ENCODE results near the gene SHF. TPM values are rescaled to one million over a fixed set of nuclear protein-coding genes. Genes with fewer than 3 reads are reported as not detected.

SHF gene
- total RNA-seq, 1 experiment from 2014 or later = 21.7 TPM

DNA sequence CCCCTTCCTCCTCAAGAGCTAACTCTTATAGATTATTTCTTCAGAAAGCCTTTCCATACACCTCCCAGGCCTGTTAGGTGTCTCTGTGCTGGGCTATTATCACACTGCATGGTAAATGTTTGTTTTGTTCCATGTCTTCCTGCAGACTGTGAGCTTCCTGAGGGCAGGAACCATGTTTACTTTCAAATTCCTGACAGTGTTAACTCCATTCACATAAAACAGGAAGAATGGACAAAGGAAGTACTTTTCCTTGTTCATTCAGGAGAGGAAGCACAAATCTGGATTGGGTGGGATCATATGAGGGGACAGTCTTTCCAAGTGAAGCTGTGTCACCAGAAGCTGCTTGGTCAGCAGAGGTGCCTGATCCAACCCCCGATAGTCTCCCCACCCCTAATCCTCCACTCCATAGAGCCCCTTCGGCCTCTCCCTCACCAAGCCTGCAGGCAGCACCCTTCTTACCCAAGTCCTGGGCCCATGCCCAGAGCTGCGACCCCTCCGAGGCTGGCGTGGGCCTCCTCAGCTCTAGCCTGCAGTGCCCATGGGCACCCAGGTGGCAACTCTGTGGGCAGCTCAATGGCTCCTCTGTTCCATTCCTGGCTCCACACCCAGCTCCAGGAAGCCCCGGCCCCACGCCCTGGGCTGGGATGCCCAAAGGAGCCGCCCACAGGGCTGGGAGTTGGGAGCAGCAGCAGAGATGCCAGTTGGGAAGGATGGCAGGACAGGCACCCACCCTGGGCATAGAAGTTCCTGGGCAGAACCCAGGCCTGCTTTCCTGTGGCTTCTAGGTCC is 6.9 kb downstream of the SHF start:
- no peak overlapping the region for H2BK15ac ChIP-seq (ENCODE audit: low read depth, low read length)
- H3K27me3 ChIP-seq (ENCODE audit: insufficient read depth, low read length) = no peaks in the 10 kb centered on the region
- no peak overlapping the region for H3K9ac ChIP-seq (ENCODE audit: extremely low read depth, insufficient read length, low read length)
- H4K91ac ChIP-seq (ENCODE audit: insufficient read length, low read depth, low read length) = no peak overlapping the region
- H3K4ac ChIP-seq (ENCODE audit: low read depth, low read length) = no peak overlapping the region
- no peak overlapping the region for H2BK5ac ChIP-seq (ENCODE audit: insufficient read length, low read length)
- DNase-seq = no peak
- peaks cover 9% of the 10 kb centered on the region for H3K79me1 ChIP-seq (ENCODE audit: insufficient read depth, low read depth, low read length, poor library complexity, severe bottlenecking)
- Mint-ChIP-seq H3K27me3 (ENCODE audit: low read depth) (peaks cover 2% of the 10 kb centered on the region; the same call in 1 of the 2 replicates), H3K4me3 (no peak overlapping the region), H3K27ac (no peak overlapping the region), H3K9me3 (no peaks in the 10 kb centered on the region; a peak in 1 of 5 replicates), H3K36me3 (ENCODE audit: insufficient read depth in 1 of 3, low read depth in 3 of 3) (peaks cover 22 to 27% (median 23%) of the 10 kb centered on the region in 3 experiments), H3K4me1 (peaks cover 44 to 47% of the 10 kb centered on the region in 2 experiments)
- no CpG with 5 or more reads among the region's 8 CpGs for WGBS (ENCODE audit: extremely low coverage, insufficient read length, low lambda C conversion rate)
- no peak overlapping the region for H2BK20ac ChIP-seq (ENCODE audit: low read depth, low read length, poor library complexity, severe bottlenecking)
- no peak overlapping the region for H3K56ac ChIP-seq (ENCODE audit: insufficient read length, low read depth, low read length)
- no peak overlapping the region for H3K27ac ChIP-seq (ENCODE audit: insufficient read length, low read depth, low read length)
- H2AK5ac ChIP-seq (ENCODE audit: insufficient read length, low read length) = no peak overlapping the region
- TF ChIP-seq, protein P1, sequence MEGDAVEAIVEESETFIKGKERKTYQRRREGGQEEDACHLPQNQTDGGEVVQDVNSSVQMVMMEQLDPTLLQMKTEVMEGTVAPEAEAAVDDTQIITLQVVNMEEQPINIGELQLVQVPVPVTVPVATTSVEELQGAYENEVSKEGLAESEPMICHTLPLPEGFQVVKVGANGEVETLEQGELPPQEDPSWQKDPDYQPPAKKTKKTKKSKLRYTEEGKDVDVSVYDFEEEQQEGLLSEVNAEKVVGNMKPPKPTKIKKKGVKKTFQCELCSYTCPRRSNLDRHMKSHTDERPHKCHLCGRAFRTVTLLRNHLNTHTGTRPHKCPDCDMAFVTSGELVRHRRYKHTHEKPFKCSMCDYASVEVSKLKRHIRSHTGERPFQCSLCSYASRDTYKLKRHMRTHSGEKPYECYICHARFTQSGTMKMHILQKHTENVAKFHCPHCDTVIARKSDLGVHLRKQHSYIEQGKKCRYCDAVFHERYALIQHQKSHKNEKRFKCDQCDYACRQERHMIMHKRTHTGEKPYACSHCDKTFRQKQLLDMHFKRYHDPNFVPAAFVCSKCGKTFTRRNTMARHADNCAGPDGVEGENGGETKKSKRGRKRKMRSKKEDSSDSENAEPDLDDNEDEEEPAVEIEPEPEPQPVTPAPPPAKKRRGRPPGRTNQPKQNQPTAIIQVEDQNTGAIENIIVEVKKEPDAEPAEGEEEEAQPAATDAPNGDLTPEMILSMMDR (conservative IDR thresholded peaks at IDR 0.05) = no peak
- no peak overlapping the region for H3K14ac ChIP-seq (ENCODE audit: insufficient read depth, low read length)
- H3K9me3 ChIP-seq (ENCODE audit: control insufficient read depth, low read depth, low read length) = no peaks in the 10 kb centered on the region
- H2BK12ac ChIP-seq (ENCODE audit: insufficient read length, low read depth, low read length) = no peak overlapping the region
- H4K20me1 ChIP-seq (ENCODE audit: control insufficient read depth, insufficient read depth, insufficient read length) = no peaks in the 10 kb centered on the region
- no peak overlapping the region for H4K8ac ChIP-seq (replicated peaks; ENCODE audit: insufficient read length, low read depth, low read length)
- H2AFZ ChIP-seq (ENCODE audit: low read length) = no peak overlapping the region
- no peak overlapping the region for H3K23ac ChIP-seq (ENCODE audit: insufficient read length, low read depth, low read length)
- H4K5ac ChIP-seq (ENCODE audit: insufficient read length, low read depth, low read length) = no peak overlapping the region
- H3T11ph ChIP-seq (ENCODE audit: low read length) = no peak overlapping the region
- H3K23me2 ChIP-seq (ENCODE audit: insufficient read length, low read depth, low read length, poor library complexity, severe bottlenecking) = no peaks in the 10 kb centered on the region
- H3K18ac ChIP-seq (ENCODE audit: insufficient read length, low read depth, low read length) = no peak overlapping the region
- no peak overlapping the region for H3K4me2 ChIP-seq (ENCODE audit: insufficient read depth, insufficient read length, low read length)
- H2BK120ac ChIP-seq (ENCODE audit: low read depth, low read length, poor library complexity, severe bottlenecking) = no peak overlapping the region
- H3K4me1 ChIP-seq (ENCODE audit: insufficient read depth, low read length) = peaks cover 19% of the 10 kb centered on the region
- peaks cover 1% of the 10 kb centered on the region; the same call in 1 of the 2 replicates for H3K79me2 ChIP-seq (ENCODE audit: insufficient read depth, low read length)
